ENCODE measurements around the gene ANKRD33B. TPM values are rescaled to one million over a fixed set of nuclear protein-coding genes. Genes with fewer than 3 reads are reported as not detected.

Gene ANKRD33B
- total RNA-seq, 1 donor from 2014 or later, result 6.1 TPM

- DNase-seq (peak; percentile 34), ATAC-seq (no peak)
- Histone ChIP-seq H3K27me3 (peaks cover under 1% of the 10 kb centered on the region), H3K27ac (no peak overlapping the region), H3K4me1 (peaks cover under 1% of the 10 kb centered on the region), H3K4me3 (no peak overlapping the region), H3K9me3 (no peaks in the 10 kb centered on the region), H3K36me3 (no peaks in the 10 kb centered on the region)
- TF ChIP-seq, protein P1, sequence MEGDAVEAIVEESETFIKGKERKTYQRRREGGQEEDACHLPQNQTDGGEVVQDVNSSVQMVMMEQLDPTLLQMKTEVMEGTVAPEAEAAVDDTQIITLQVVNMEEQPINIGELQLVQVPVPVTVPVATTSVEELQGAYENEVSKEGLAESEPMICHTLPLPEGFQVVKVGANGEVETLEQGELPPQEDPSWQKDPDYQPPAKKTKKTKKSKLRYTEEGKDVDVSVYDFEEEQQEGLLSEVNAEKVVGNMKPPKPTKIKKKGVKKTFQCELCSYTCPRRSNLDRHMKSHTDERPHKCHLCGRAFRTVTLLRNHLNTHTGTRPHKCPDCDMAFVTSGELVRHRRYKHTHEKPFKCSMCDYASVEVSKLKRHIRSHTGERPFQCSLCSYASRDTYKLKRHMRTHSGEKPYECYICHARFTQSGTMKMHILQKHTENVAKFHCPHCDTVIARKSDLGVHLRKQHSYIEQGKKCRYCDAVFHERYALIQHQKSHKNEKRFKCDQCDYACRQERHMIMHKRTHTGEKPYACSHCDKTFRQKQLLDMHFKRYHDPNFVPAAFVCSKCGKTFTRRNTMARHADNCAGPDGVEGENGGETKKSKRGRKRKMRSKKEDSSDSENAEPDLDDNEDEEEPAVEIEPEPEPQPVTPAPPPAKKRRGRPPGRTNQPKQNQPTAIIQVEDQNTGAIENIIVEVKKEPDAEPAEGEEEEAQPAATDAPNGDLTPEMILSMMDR (IDR thresholded peaks at IDR 0.05), result no peak
- intact Hi-C loops (cut with DNase I), result no loop called here
Measured at GRCh38 chr5:10556893-10557746, 6.8 kb upstream of the ANKRD33B start.

DNA sequence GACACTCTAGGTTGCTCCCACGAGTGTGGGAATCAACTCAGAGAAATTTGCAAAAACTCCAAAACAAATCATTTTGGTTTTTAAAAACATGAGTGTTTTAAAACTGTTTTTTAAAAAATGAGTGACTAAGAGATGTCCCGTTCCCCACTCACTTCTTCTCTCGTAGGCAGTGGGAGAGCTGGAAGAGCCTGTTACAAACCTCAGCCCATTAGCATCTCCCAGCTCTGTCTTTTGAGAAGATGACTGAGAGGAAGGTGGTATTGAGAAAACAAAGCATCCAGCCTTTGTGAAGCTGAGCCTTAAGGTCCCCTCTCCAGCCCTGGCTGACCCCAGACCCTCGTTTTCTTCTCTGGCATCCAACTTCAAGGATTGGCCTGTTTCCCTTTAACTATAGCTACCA is 4.7 kb upstream of the ANKRD33B start:
- H3K36me3 ChIP-seq, result no peaks in the 10 kb centered on the region

GRCh38 chr5:10559871-10560270 is 4.0 kb upstream of the ANKRD33B start:
- H3K27ac ChIP-seq, result no peak overlapping the region

More for the DNA sequence above, 4.7 kb upstream of the ANKRD33B start:
- H3K9me3 ChIP-seq, result no peaks in the 10 kb centered on the region
- TF ChIP-seq, protein P1 (IDR thresholded peaks at IDR 0.05), result no peak
- H3K4me3 ChIP-seq, result no peak overlapping the region
- H3K4me1 ChIP-seq, result peaks cover 10% of the 10 kb centered on the region
- ATAC-seq (no peak), DNase-seq (no peak)
- peaks cover 14% of the 10 kb centered on the region for H3K27me3 ChIP-seq
- H3K27ac ChIP-seq, result no peak overlapping the region
- intact Hi-C loops (cut with DNase I), result no loop called here

GRCh38 chr5:10562201-10563109 is 1.4 kb upstream of the ANKRD33B start:
- ATAC-seq (no peak), DNase-seq (no peak)
- no peaks in the 10 kb centered on the region for H3K36me3 ChIP-seq
- TF ChIP-seq, protein P1 (IDR thresholded peaks at IDR 0.05), result no peak
- intact Hi-C loops (cut with DNase I), result no loop called here
- no peak overlapping the region for H3K4me3 ChIP-seq
- peaks cover 23% of the 10 kb centered on the region for H3K4me1 ChIP-seq
- peaks cover 19% of the 10 kb centered on the region for H3K27me3 ChIP-seq
- no peaks in the 10 kb centered on the region for H3K9me3 ChIP-seq
- H3K27ac ChIP-seq, result no peak overlapping the region

More at GRCh38 chr5:10559871-10560270, 4.0 kb upstream of the ANKRD33B start:
- H3K36me3 ChIP-seq, result no peaks in the 10 kb centered on the region
- ATAC-seq (no peak), DNase-seq (no peak)
- TF ChIP-seq, protein P1 (IDR thresholded peaks at IDR 0.05), result no peak
- no peak overlapping the region for H3K4me3 ChIP-seq
- H3K4me1 ChIP-seq, result peaks cover 14% of the 10 kb centered on the region
- no peaks in the 10 kb centered on the region for H3K9me3 ChIP-seq
- intact Hi-C loops (cut with DNase I), result no loop called here
- H3K27me3 ChIP-seq, result peaks cover 14% of the 10 kb centered on the region

DNA sequence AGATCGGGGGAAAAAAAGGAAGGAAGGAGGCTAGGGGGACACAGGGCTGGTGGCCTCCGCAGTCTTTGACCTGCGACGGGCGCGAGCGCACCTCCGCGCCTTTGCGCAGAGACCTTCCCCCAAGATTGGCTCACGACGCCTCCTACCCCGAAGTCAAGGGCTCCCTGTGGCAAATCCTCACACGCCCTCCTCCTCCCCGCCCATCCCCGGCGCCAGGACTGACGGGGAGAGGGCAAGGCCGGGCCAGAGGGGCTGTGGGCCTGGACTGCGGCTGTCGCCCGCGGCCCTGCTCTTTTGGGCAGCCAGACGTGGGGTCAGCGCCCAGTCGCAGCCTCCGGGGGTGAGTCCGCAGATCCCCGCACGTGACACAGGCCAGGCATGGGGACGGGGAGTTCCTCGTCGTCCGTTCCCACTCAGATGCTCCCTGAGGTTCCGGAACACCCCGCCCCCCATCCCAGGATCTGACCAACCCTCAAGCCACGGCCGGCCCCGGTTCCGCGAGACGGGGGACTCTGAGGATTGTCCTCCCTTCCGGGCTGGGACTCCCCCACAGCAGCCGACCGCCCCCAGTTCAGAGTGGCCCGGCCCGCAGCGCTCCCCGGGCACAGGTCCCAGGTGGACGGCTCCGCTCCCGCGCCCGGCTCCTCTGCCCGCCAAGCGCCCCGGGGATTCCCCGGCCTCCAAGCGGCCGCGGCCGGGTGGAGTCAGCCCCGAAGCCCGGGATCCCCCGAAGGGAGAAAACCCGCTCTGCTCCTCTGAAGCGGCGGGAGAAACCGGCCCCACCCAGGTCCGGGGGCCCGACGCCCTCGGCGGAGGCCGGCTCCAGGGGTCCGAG is 543 bp upstream of the ANKRD33B start:
- Histone ChIP-seq H3K27me3 (peaks cover 19% of the 10 kb centered on the region), H3K36me3 (no peaks in the 10 kb centered on the region), H3K27ac (peak overlapping the region; percentile 42), H3K4me3 (peak overlapping the region; percentile 68), H3K9me3 (no peaks in the 10 kb centered on the region), H3K4me1 (peaks cover 25% of the 10 kb centered on the region)
- peak; percentile 70 for DNase-seq
- ATAC-seq, result peak; percentile 45
- TF ChIP-seq, protein P1 (IDR thresholded peaks at IDR 0.05), result no peak
- intact Hi-C loops (cut with DNase I), result no loop called here
